HEK293 (cell line): ENCODE measurements around the gene TPP2.
A peak's percentile ranks its signal among the peaks of the same experiment; 100 is the strongest.

Experiments used
- CTCF ChIA-PET: fragments of 350-600 bp; formaldehyde crosslinking; extraction: SDS; loops from one replicate; lab custom pipeline; 2021; ENCODE audit warnings: antibody characterized with exemption; lab: Yijun Ruan, JAX
- POLR2A ChIA-PET: fragments of 300-600 bp; formaldehyde crosslinking; extraction: SDS; loops from one replicate; lab custom pipeline; 2020; ENCODE audit warnings: antibody characterized with exemption, inconsistent platforms; lab: Yijun Ruan, JAX
- H3K27ac ChIP-seq: fragments of 200-500 bp; sonication (Bioruptor generic); 2 replicates; pipeline ENCODE4 v1.5.1; 2014; ENCODE audit warnings: low read depth, low read length, control low read depth, inconsistent platforms; ENCODE audit errors: extremely low read depth
- H3K36me3 ChIP-seq, 2 experiments: fragments of 200-500 bp in 1 of 2; sonication (Bioruptor generic) in 1 of 2; 1 replicate in 1 of 2; 2 replicates in 1 of 2; pipeline ENCODE4 v1.5.1; 2014 to 2017; ENCODE audit warnings: inconsistent platforms in 2 of 2, low read length in 2 of 2; ENCODE audit not compliant: control insufficient read depth in 2 of 2, insufficient read depth in 1 of 2
- H3K4me1 ChIP-seq: fragments of 200-500 bp; sonication (Bioruptor generic); 2 replicates; pipeline ENCODE4 v1.5.1; 2014; ENCODE audit warnings: mild to moderate bottlenecking, low read length, inconsistent platforms; ENCODE audit not compliant: control insufficient read depth, insufficient read depth
- H3K4me3 ChIP-seq: 2 replicates; pipeline ENCODE4 v1.5.1; 2011; ENCODE audit warnings: low read depth, mild to moderate bottlenecking, control low read depth, low read length, moderate library complexity
- H3K9me3 ChIP-seq: fragments of 200-500 bp; sonication (Bioruptor generic); 2 replicates; pipeline ENCODE4 v1.5.1; 2014; ENCODE audit warnings: low read depth, low read length, inconsistent platforms; ENCODE audit not compliant: control insufficient read depth, insufficient read depth
- BCL11B ChIP-seq: fragments of 450-650 bp; formaldehyde crosslinking; IDR thresholded peaks from 2 replicates; pipeline ENCODE4 v1.5.1; 2016; ENCODE audit warnings: low read depth, missing biosample characterization, missing genetic modification characterization
- EGR2 ChIP-seq: fragments of 450-650 bp; formaldehyde crosslinking; IDR thresholded peaks from 2 replicates; pipeline ENCODE4 v1.5.1; 2016; ENCODE audit warnings: low read depth, missing biosample characterization, missing genetic modification characterization
- FEZF1 ChIP-seq: fragments of 450-650 bp; formaldehyde crosslinking; IDR thresholded peaks from 2 replicates; pipeline ENCODE4 v1.5.1; 2016; ENCODE audit warnings: missing biosample characterization, missing genetic modification characterization
- GLIS2 ChIP-seq: fragments of 450-650 bp; formaldehyde crosslinking; IDR thresholded peaks from 2 replicates; pipeline ENCODE4 v1.5.1; 2016; ENCODE audit warnings: missing biosample characterization, missing genetic modification characterization
- KLF9 ChIP-seq: fragments of 450-650 bp; formaldehyde crosslinking; IDR thresholded peaks from 2 replicates; pipeline ENCODE4 v1.5.1; 2016; ENCODE audit warnings: missing biosample characterization, missing genetic modification characterization, low read depth
- PRDM6 ChIP-seq: fragments of 450-650 bp; formaldehyde crosslinking; IDR thresholded peaks from 2 replicates; pipeline ENCODE4 v1.5.1; 2017; ENCODE audit warnings: missing biosample characterization, missing genetic modification characterization
- SP7 ChIP-seq: fragments of 450-650 bp; formaldehyde crosslinking; IDR thresholded peaks from 2 replicates; pipeline ENCODE4 v1.5.1; 2016; ENCODE audit warnings: missing biosample characterization, missing genetic modification characterization
- TCF7L2 ChIP-seq: IDR thresholded peaks from 2 replicates; pipeline ENCODE4 v1.6.1; 2011; ENCODE audit warnings: low read depth, mild to moderate bottlenecking, inconsistent platforms, low read length, moderate library complexity, borderline replicate concordance
- TRIM28 ChIP-seq: IDR thresholded peaks from 2 replicates; pipeline ENCODE4 v1.6.1; 2011; ENCODE audit warnings: low read length, control low read depth, borderline replicate concordance
- WT1 ChIP-seq: fragments of 450-650 bp; formaldehyde crosslinking; IDR thresholded peaks from 2 replicates; pipeline ENCODE4 v1.5.1; 2016; ENCODE audit warnings: missing biosample characterization, missing genetic modification characterization
- ZBTB17 ChIP-seq: fragments of 450-650 bp; formaldehyde crosslinking; IDR thresholded peaks from 2 replicates; pipeline ENCODE4 v1.5.1; 2016; ENCODE audit warnings: missing biosample characterization, missing genetic modification characterization
- ZNF121 ChIP-seq: fragments of 450-650 bp; formaldehyde crosslinking; IDR thresholded peaks from 2 replicates; pipeline ENCODE4 v1.5.1; 2016; ENCODE audit warnings: missing biosample characterization, missing genetic modification characterization
- ZNF133 ChIP-seq: fragments of 450-650 bp; formaldehyde crosslinking; IDR thresholded peaks from 2 replicates; pipeline ENCODE4 v1.5.1; 2016; ENCODE audit warnings: missing biosample characterization, missing genetic modification characterization
- ZNF274 ChIP-seq, 2 experiments: fragments of 200-500 bp in 1 of 2; fragments of 450-650 bp in 1 of 2; sonication (Bioruptor generic) in 1 of 2; formaldehyde crosslinking in 1 of 2; IDR thresholded peaks; 2 replicates each; pipeline versions ENCODE4 v1.5.1 to v1.6.1; 2014 to 2016; ENCODE audit warnings: borderline replicate concordance in 1 of 2, inconsistent platforms in 1 of 2, low read length in 1 of 2, missing biosample characterization in 1 of 2, missing genetic modification characterization in 1 of 2
- ZNF350 ChIP-seq: fragments of 450-650 bp; formaldehyde crosslinking; IDR thresholded peaks from 2 replicates; pipeline ENCODE4 v1.5.0; 2017; ENCODE audit warnings: missing biosample characterization, mild to moderate bottlenecking, missing genetic modification characterization
- ZNF366 ChIP-seq: fragments of 450-650 bp; formaldehyde crosslinking; conservative IDR thresholded peaks from 2 replicates; pipeline ENCODE4 v1.5.1; 2016; ENCODE audit warnings: missing biosample characterization, missing genetic modification characterization
- ZNF404 ChIP-seq: fragments of 450-650 bp; formaldehyde crosslinking; IDR thresholded peaks from 2 replicates; pipeline ENCODE4 v1.5.1; 2017; ENCODE audit warnings: missing biosample characterization, missing genetic modification characterization
- ZNF423 ChIP-seq: fragments of 450-650 bp; formaldehyde crosslinking; IDR thresholded peaks from 2 replicates; pipeline ENCODE4 v1.5.1; 2016; ENCODE audit warnings: missing biosample characterization, missing genetic modification characterization
- ZNF48 ChIP-seq: fragments of 450-650 bp; formaldehyde crosslinking; IDR thresholded peaks from 2 replicates; pipeline ENCODE4 v1.5.1; 2016; ENCODE audit warnings: missing biosample characterization, missing genetic modification characterization
- ZNF600 ChIP-seq: fragments of 450-650 bp; formaldehyde crosslinking; IDR thresholded peaks from 2 replicates; pipeline ENCODE4 v1.5.1; 2016; ENCODE audit warnings: missing biosample characterization, missing genetic modification characterization
- ZNF639 ChIP-seq: fragments of 450-650 bp; formaldehyde crosslinking; IDR thresholded peaks from 2 replicates; pipeline ENCODE4 v1.5.1; 2016; ENCODE audit warnings: missing biosample characterization, missing genetic modification characterization
- ZNF747 ChIP-seq: fragments of 450-650 bp; formaldehyde crosslinking; IDR thresholded peaks from 2 replicates; pipeline ENCODE4 v1.5.1; 2016; ENCODE audit warnings: missing biosample characterization, missing genetic modification characterization
- ZSCAN4 ChIP-seq: fragments of 450-650 bp; formaldehyde crosslinking; IDR thresholded peaks from 2 replicates; pipeline ENCODE4 v1.5.1; 2017; ENCODE audit warnings: missing biosample characterization, missing genetic modification characterization
- ZSCAN5A ChIP-seq: fragments of 450-650 bp; formaldehyde crosslinking; IDR thresholded peaks from 2 replicates; pipeline ENCODE4 v1.5.1; 2016; ENCODE audit warnings: missing biosample characterization, missing genetic modification characterization

TPP2 gene

GRCh38 chr13:102598061-102598460 lies 1.3 kb downstream of the TPP2 start (continued):
- 0 out of 2 replicates have a peak, but pooled peaks have one; percentile 17 for TF ChIP-seq ZNF600 (tag by site-specific recombination)
- no peak for TF ChIP-seq ZNF747 (tag by site-specific recombination)
- peak; percentile 60 for TF ChIP-seq ZBTB17 (tag by site-specific recombination)
- no peak for TF ChIP-seq ZNF404 (tag by site-specific recombination)

GRCh38 chr13:102599426-102600012 lies 2.7 kb downstream of the TPP2 start:
- Histone ChIP-seq H3K4me1 (no peaks in the 10 kb centered on the region; the same call in 1 of the 2 replicates), H3K36me3 (peaks cover 0 to 8% of the 10 kb centered on the region in 2 experiments; a peak in 1 of 3 replicates), H3K27ac (no peak overlapping the region), H3K9me3 (no peaks in the 10 kb centered on the region), H3K4me3 (no peak overlapping the region)
- POLR2A ChIA-PET, result no interaction called here
- no peak for TF ChIP-seq ZSCAN4 (tag by site-specific recombination)
- TF ChIP-seq ZNF366 (tag by site-specific recombination), result peak; percentile 43
- CTCF ChIA-PET, result no interaction called here

GRCh38 chr13:102606537-102607309 lies 9.9 kb downstream of the TPP2 start:
- H3K4me3 ChIP-seq, result no peak overlapping the region
- ChIA-PET CTCF (interaction anchor here (0.7 kb wide), 1 partner anchor 8 kb away, joined by 3 read pairs; no protein-coding TSS in a partner anchor), POLR2A (no interaction called here)
- TF ChIP-seq TRIM28 (no peak), FEZF1 (tag by site-specific recombination) (no peak), ZSCAN5A (tag by site-specific recombination) (no peak), KLF9 (tag by site-specific recombination) (no peak), PRDM6 (tag by site-specific recombination) (no peak), ZNF350 (tag by site-specific recombination) (no peak), ZNF48 (tag by site-specific recombination) (no peak), EGR2 (no peak), ZNF639 (tag by site-specific recombination) (no peak), SP7 (tag by site-specific recombination) (no peak), GLIS2 (tag by site-specific recombination) (no peak), WT1 (tag by site-specific recombination) (no peak), ZNF133 (tag by site-specific recombination) (no peak), ZNF121 (tag by site-specific recombination) (no peak), ZNF274 (IDR thresholded peaks at IDR 0.05; ENCODE audit: low read length) (no peak), ZNF274 (tag by site-specific recombination; IDR thresholded peaks at IDR 0.05; ENCODE audit: borderline replicate concordance) (no peak), TCF7L2 (no peak), BCL11B (tag by site-specific recombination) (no peak), ZNF423 (no peak)
- H3K27ac ChIP-seq, result no peak overlapping the region
- H3K4me1 ChIP-seq, result no peaks in the 10 kb centered on the region
- H3K9me3 ChIP-seq, result no peaks in the 10 kb centered on the region
- peaks cover 5 to 62% of the 10 kb centered on the region in 2 experiments; a peak in 2 of 3 replicates for H3K36me3 ChIP-seq
